Heart left ventricle (tissue), 16 donors: ENCODE data around the gene TRPV6. TPM values are rescaled to one million over a fixed set of nuclear protein-coding genes. Genes with fewer than 3 reads are reported as not detected.

Source experiments
- ATAC-seq, 4 donors: fragments of 200-7000 bp; cut with Tn5 transposase; one replicate each; pipeline ENCODE4 v1.9.1; 2020 to 2022; ENCODE audit warnings: moderate library complexity in 4 of 4, mild to moderate bottlenecking in 3 of 4, moderate number of reproducible peaks in 1 of 4
- DNase-seq, 5 donors: peaks; one replicate each; pipeline ENCODE4 v3.0.0-alpha.2; 2020
- H3K27ac ChIP-seq, 12 donors: fragments of 200-600 bp; sonication (generic) in 4 of 12; one replicate each; pipeline versions ENCODE4 v1.5.0 to v1.8.0; 2016 to 2022; ENCODE audit warnings: mild to moderate bottlenecking in 2 of 12
- H3K27me3 ChIP-seq, 9 donors: fragments of 200-600 bp; sonication (generic) in 2 of 9; one replicate each; pipeline versions ENCODE4 v1.5.1 to v1.8.0; 2016 to 2022; ENCODE audit warnings: mild to moderate bottlenecking in 3 of 9
- H3K36me3 ChIP-seq, 9 donors: fragments of 200-600 bp; sonication (generic) in 2 of 9; one replicate each; pipeline versions ENCODE4 v1.5.0 to v1.8.0; 2018 to 2022; ENCODE audit warnings: mild to moderate bottlenecking in 2 of 9
- H3K4me1 ChIP-seq, 12 donors: fragments of 200-600 bp; sonication (generic) in 4 of 12; one replicate each; pipeline versions ENCODE4 v1.5.0 to v1.8.0; 2016 to 2022; ENCODE audit warnings: mild to moderate bottlenecking in 3 of 12
- H3K4me3 ChIP-seq, 12 donors: fragments of 200-600 bp; sonication (generic) in 4 of 12; one replicate each; pipeline versions ENCODE4 v1.5.0 to v1.8.0; 2017 to 2022; ENCODE audit warnings: mild to moderate bottlenecking in 9 of 12, moderate library complexity in 4 of 12
- H3K9me3 ChIP-seq, 12 donors: fragments of 200-600 bp; sonication (generic) in 4 of 12; one replicate each; pipeline versions ENCODE4 v1.5.0 to v1.8.0; 2016 to 2022; ENCODE audit warnings: mild to moderate bottlenecking in 1 of 12
- POLR2A ChIP-seq, 2 donors: fragments of 450-650 bp; IDR thresholded peaks; one replicate each; pipeline ENCODE4 v1.6.1; 2017; ENCODE audit warnings: antibody characterized with exemption in 2 of 2, mild to moderate bottlenecking in 2 of 2, moderate library complexity in 2 of 2
- WGBS, 4 donors: extraction: QIAGEN DNeasy Blood & Tissue Kit in 2 of 4; methylation state at CpG; one replicate each; pipeline versions ENCODE4 v1.1.5 to v1.1.7; 2013 to 2018; 5-methylcytosine and 5-hydroxymethylcytosine counted together
- intact Hi-C, 10 donors: fragments of 100-400 bp; cut with DNase I; formaldehyde crosslinking; loops; one replicate each; pipeline versions ENCODE4 v1.11.1 to v1.14.2; 2022
- polyA plus RNA-seq, 2 donors: library from polyadenylated mRNA; stranded (reverse); fragments of 200-250 nt; gene quantifications; one replicate each; pipeline ENCODE4 v1.2.3, GENCODE V29; 2013
- total RNA-seq, 9 donors: library from RNA; depleted of rRNA in 2 of 9; stranded (reverse); fragments of >200 nt in 2 of 9; fragmentation: NEBNext Ultra II Directional in 3 of 9; extraction: Animal tissue kit (Norgen Biotek cat#: 25700) in 3 of 9; gene quantifications; one replicate each; pipeline versions ENCODE4 v1.1.0 to v1.2.4, GENCODE V29; 2016 to 2023
- TF ChIP-seq, protein P1 (sequence below), 12 donors: fragments of 200-600 bp; sonication (generic) in 4 of 12; IDR thresholded peaks; one replicate each; pipeline versions ENCODE4 v1.5.0 to v1.8.0; 2018 to 2022; ENCODE audit warnings: antibody characterized with exemption in 12 of 12, mild to moderate bottlenecking in 5 of 12
- donor health status: ischemic (EF 13 %, LVEDD 7.1; RV severe dilation, severe dysfunction).
- donor health status: healthy with polysubstance abuse.
- donor health status: DM: no; HTN: yes; CAD: no.
- donor health status: DM: no; HTN: no; CAD: no.
- donor health status: ischemic (EF 25% LVEDD 6.9; RV normal size, moderate dysfunction).
- donor health status: ischemic (EF 25% LVEDD 5.7; RV mildly dilated, moderate dysfunction).
- donor health status: healthy.
- donor health status: DM: yes; HTN: yes; CAD: no.
- donor health status: ischemic (EF 35%, LVEDD 5.7; RV mildly dilated, moderate dysfunction).
- donor health status: nonischemic (EF 11% LVEDD 7.7; RV severe dilation, severe dysfunction).
- donor health status: DM: yes; HTN: yes; CAD: no.
- donor health status: PGD.
- donor health status: ischemic (EF 29% LVEDD 5.4; RV normal size, mild dysfunction).
- donor health status: nonischemic (EF 23%, LVEDD 6.1; RV moderate dilation, normal function).

TRPV6 gene
- total and polyA plus RNA-seq, 11 donors, result 0.68 TPM; not detected in 10

DNA sequence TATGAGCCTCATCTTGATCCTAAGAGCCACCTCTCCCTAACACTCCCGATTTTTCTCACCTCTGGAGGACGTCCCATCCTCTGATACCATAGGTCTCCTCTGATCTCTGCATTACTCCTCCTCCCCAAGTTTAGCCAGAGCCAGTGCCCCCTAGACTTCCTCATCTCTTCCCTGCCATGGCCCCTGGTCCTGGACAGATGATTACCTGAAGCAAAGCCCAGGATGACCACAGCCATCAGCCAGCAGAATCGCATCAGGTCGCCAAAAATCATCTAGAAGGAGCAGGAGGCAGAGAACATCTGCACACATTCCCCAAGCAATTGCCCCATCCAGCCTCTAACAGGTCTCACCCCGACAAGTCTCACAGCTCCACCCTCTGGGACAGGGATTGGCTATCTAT, 11.7 kb downstream of the TRPV6 start:
- no peaks in the 10 kb centered on the region for H3K4me1 ChIP-seq
- H3K27ac ChIP-seq, result no peak overlapping the region
- no peaks in the 10 kb centered on the region for H3K36me3 ChIP-seq
- intact Hi-C loops, result loop anchor here in 1 of 10 donors (10.0 kb wide), 1 partner anchor 331 kb away; no protein-coding TSS in a partner anchor
- no peaks in the 10 kb centered on the region for H3K9me3 ChIP-seq
- H3K27me3 ChIP-seq, result peaks cover 0 to 24% (median 0%) of the 10 kb centered on the region in 9 donors
- ATAC-seq (no peak), DNase-seq (no peak)
- H3K4me3 ChIP-seq, result no peak overlapping the region
- WGBS, 4 donors, result 77 to 84% (median 83%) methylated on average over 5 of the region's 5 CpGs
- TF ChIP-seq POLR2A (IDR thresholded peaks at IDR 0.05), result no peak
- TF ChIP-seq, protein P1, sequence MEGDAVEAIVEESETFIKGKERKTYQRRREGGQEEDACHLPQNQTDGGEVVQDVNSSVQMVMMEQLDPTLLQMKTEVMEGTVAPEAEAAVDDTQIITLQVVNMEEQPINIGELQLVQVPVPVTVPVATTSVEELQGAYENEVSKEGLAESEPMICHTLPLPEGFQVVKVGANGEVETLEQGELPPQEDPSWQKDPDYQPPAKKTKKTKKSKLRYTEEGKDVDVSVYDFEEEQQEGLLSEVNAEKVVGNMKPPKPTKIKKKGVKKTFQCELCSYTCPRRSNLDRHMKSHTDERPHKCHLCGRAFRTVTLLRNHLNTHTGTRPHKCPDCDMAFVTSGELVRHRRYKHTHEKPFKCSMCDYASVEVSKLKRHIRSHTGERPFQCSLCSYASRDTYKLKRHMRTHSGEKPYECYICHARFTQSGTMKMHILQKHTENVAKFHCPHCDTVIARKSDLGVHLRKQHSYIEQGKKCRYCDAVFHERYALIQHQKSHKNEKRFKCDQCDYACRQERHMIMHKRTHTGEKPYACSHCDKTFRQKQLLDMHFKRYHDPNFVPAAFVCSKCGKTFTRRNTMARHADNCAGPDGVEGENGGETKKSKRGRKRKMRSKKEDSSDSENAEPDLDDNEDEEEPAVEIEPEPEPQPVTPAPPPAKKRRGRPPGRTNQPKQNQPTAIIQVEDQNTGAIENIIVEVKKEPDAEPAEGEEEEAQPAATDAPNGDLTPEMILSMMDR (IDR thresholded peaks at IDR 0.05), result no peak

DNA sequence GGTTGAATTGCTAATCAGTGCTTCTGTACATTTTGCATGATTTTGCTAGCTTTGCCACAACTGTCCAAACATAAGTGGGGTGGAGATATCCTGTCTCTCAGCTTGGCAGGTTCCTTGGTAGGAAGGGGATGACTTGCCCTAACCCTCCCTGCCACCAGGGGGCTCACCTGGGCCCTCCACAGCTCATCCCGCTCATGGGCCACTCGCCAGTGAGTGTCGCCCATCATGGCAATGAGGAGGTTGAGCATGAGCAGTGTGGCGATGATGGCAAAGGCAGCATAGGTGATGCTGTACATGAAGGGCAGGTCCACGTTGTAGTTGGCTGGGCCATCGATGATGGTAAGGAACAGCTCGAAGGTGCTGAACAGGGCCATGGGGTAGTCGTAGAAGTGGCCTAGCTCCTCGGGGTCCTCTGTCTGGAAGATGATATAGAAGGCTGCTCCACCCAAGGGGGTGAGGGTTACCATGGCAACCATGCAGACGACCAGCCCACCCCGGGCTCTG, 12.2 kb downstream of the TRPV6 start:
- Histone ChIP-seq H3K27ac (no peak overlapping the region), H3K36me3 (no peaks in the 10 kb centered on the region), H3K4me3 (no peak overlapping the region), H3K4me1 (no peaks in the 10 kb centered on the region), H3K9me3 (no peaks in the 10 kb centered on the region), H3K27me3 (peaks cover 0 to 20% (median 0%) of the 10 kb centered on the region in 9 donors)
- ATAC-seq, result no peak
- intact Hi-C loops, result loop anchor here in 1 of 10 donors (10.0 kb wide), 1 partner anchor 331 kb away; no protein-coding TSS in a partner anchor
- no peak for DNase-seq
- 74 to 78% (median 75%) methylated on average over 10 to 11 of the region's 11 CpGs for WGBS, 4 donors
- no peak for TF ChIP-seq POLR2A (IDR thresholded peaks at IDR 0.05)
- TF ChIP-seq, protein P1 (IDR thresholded peaks at IDR 0.05), result peak in 7 of 12 donors; percentile 7 to 52 (median 21)

DNA sequence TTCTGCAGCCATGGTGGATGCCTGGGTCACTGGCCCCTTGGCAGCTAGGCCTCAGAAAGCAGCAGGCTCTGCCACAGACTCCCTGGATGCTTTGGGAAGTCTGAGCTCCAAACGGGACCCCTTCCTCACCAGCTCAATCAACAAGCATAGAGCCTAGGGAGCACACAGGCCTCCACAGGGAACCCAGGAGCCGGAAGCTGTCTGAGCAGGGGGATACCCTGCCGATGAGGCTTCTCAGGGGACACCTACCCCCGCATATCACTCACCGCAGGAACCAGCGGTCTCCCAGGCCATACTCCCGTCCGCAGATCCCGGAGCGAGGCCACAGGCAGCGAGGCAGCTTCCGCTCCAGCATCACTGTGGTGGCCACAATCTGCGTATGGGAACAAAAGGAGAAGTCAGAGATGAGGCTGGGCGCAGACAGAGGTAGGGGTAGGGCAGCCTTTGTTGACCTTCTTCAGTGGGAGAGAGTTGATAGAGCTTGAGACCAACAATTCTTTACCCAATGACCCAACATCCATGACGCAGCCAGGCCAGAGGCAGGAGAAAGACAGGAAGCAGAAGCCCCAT, 13.4 kb downstream of the TRPV6 start:
- peaks cover 0 to 9% (median 0%) of the 10 kb centered on the region in 9 donors for H3K27me3 ChIP-seq
- WGBS, 4 donors, result 80 to 91% (median 82%) methylated on average over 14 to 15 of the region's 15 CpGs

More for the DNA sequence above, 13.4 kb downstream of the TRPV6 start:
- TF ChIP-seq, protein P1 (IDR thresholded peaks at IDR 0.05), result no peak
- no peak for TF ChIP-seq POLR2A (IDR thresholded peaks at IDR 0.05)
- no peaks in the 10 kb centered on the region for H3K36me3 ChIP-seq
- no peak overlapping the region for H3K27ac ChIP-seq
- intact Hi-C loops, result loop anchor here in 1 of 10 donors (10.0 kb wide), 1 partner anchor 333 kb away; no protein-coding TSS in a partner anchor
- no peak overlapping the region for H3K4me3 ChIP-seq
- no peaks in the 10 kb centered on the region for H3K9me3 ChIP-seq
- ATAC-seq, result no peak
- no peaks in the 10 kb centered on the region for H3K4me1 ChIP-seq
- DNase-seq, result peak in 1 of 5 donors; percentile 7
